Measurements from ENCODE around the gene DCAF12.

DNA sequence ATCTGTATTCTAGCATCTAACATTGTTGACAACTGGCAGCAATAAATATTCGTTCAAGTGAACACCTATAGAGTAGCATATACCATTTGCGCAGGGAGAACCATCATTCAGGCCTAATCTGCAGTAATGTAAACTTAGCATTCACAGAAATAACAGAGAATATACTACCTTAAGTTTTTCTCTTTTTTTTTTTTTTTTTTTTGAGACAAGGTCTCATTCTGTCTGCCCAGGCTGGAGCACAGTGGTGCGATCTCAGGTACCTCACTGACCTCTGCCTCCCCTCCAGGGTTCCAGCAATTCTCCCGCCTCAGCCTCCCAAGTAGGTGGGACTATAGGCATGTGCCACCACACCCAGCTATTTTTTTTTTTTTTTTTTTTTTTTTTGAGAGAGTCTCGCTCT is 89.9 kb downstream of the DCAF12 start:
- no peak for TF ChIP-seq RARB (CRISPR knock-in tag; IDR thresholded peaks at IDR 0.05)
- no peak for TF ChIP-seq SNAI2 (CRISPR knock-in tag; IDR thresholded peaks at IDR 0.05)
- TF ChIP-seq BACH2 (CRISPR knock-in tag; IDR thresholded peaks at IDR 0.05; ENCODE audit: borderline replicate concordance): no peak
- no peak for TF ChIP-seq ZNF70 (CRISPR knock-in tag; IDR thresholded peaks at IDR 0.05)
- TF ChIP-seq ZFP30 (CRISPR knock-in tag; IDR thresholded peaks at IDR 0.05): no peak
- no peak for TF ChIP-seq TCF4 (CRISPR knock-in tag; IDR thresholded peaks at IDR 0.05; ENCODE audit: borderline replicate concordance)
- TF ChIP-seq, protein P1, sequence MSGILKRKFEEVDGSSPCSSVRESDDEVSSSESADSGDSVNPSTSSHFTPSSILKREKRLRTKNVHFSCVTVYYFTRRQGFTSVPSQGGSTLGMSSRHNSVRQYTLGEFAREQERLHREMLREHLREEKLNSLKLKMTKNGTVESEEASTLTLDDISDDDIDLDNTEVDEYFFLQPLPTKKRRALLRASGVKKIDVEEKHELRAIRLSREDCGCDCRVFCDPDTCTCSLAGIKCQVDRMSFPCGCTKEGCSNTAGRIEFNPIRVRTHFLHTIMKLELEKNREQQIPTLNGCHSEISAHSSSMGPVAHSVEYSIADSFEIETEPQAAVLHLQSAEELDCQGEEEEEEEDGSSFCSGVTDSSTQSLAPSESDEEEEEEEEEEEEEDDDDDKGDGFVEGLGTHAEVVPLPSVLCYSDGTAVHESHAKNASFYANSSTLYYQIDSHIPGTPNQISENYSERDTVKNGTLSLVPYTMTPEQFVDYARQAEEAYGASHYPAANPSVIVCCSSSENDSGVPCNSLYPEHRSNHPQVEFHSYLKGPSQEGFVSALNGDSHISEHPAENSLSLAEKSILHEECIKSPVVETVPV (CRISPR knock-in tag; IDR thresholded peaks at IDR 0.05): no peak
- TF ChIP-seq, protein P2, sequence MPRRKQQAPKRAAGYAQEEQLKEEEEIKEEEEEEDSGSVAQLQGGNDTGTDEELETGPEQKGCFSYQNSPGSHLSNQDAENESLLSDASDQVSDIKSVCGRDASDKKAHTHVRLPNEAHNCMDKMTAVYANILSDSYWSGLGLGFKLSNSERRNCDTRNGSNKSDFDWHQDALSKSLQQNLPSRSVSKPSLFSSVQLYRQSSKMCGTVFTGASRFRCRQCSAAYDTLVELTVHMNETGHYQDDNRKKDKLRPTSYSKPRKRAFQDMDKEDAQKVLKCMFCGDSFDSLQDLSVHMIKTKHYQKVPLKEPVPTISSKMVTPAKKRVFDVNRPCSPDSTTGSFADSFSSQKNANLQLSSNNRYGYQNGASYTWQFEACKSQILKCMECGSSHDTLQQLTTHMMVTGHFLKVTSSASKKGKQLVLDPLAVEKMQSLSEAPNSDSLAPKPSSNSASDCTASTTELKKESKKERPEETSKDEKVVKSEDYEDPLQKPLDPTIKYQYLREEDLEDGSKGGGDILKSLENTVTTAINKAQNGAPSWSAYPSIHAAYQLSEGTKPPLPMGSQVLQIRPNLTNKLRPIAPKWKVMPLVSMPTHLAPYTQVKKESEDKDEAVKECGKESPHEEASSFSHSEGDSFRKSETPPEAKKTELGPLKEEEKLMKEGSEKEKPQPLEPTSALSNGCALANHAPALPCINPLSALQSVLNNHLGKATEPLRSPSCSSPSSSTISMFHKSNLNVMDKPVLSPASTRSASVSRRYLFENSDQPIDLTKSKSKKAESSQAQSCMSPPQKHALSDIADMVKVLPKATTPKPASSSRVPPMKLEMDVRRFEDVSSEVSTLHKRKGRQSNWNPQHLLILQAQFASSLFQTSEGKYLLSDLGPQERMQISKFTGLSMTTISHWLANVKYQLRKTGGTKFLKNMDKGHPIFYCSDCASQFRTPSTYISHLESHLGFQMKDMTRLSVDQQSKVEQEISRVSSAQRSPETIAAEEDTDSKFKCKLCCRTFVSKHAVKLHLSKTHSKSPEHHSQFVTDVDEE (CRISPR knock-in tag; IDR thresholded peaks at IDR 0.05): no peak
- TF ChIP-seq ZC3H10 (CRISPR knock-in tag; IDR thresholded peaks at IDR 0.05): no peak
- TF ChIP-seq PPARA (CRISPR knock-in tag; IDR thresholded peaks at IDR 0.05; ENCODE audit: borderline replicate concordance): no peak
- no peak for TF ChIP-seq TOX (CRISPR knock-in tag; IDR thresholded peaks at IDR 0.05; ENCODE audit: borderline replicate concordance)
- no peak for TF ChIP-seq CSDC2 (CRISPR knock-in tag; IDR thresholded peaks at IDR 0.05)

Measured in SK-N-SH treated with all-trans-retinoic acid at 6 μM for 48 hours (cell line).